GM18517 (cell line): ENCODE measurements around the gene SLF2.

ENCODE experiments used
- ATAC-seq: cut with Tn5 transposase; IDR thresholded peaks from one replicate; pipeline ENCODE4 v1.9.1; 2021; ENCODE audit warnings: mild to moderate bottlenecking, moderate library complexity; ENCODE audit not compliant: unreplicated experiment

Gene SLF2

GRCh38 chr10:100896876-100897461, 15.8 kb upstream of the SLF2 start:
- ATAC-seq = no peak

- no peak for ATAC-seq
Observed at GRCh38 chr10:100897976-100898375, 14.8 kb upstream of the SLF2 start.

- ATAC-seq = no peak
Observed at GRCh38 chr10:100899171-100899570, 13.6 kb upstream of the SLF2 start.

GRCh38 chr10:100901051-100901450, 11.7 kb upstream of the SLF2 start:
- no peak for ATAC-seq

- ATAC-seq = no peak
Observed at GRCh38 chr10:100902622-100903021, 10.1 kb upstream of the SLF2 start.

- ATAC-seq = no peak
Observed at GRCh38 chr10:100904917-100905316, 7.8 kb upstream of the SLF2 start.

GRCh38 chr10:100907175-100907574, 5.6 kb upstream of the SLF2 start:
- ATAC-seq = no peak

- ATAC-seq = no peak
Observed at GRCh38 chr10:100907773-100908363, 4.9 kb upstream of the SLF2 start.

GRCh38 chr10:100908378-100908777, 4.4 kb upstream of the SLF2 start:
- no peak for ATAC-seq

GRCh38 chr10:100909501-100910263, 3.1 kb upstream of the SLF2 start:
- ATAC-seq = no peak

GRCh38 chr10:100911472-100911871, 1.3 kb upstream of the SLF2 start:
- ATAC-seq = no peak

GRCh38 chr10:100912013-100912604, 654 bp upstream of the SLF2 start:
- ATAC-seq = no peak

- ATAC-seq = no peak
Observed at GRCh38 chr10:100913470-100913865, 705 bp downstream of the SLF2 start.

- ATAC-seq = no peak
Observed at GRCh38 chr10:100917071-100917470, 4.3 kb downstream of the SLF2 start.

- ATAC-seq = no peak
Observed at GRCh38 chr10:100923580-100923979, 10.8 kb downstream of the SLF2 start.

GRCh38 chr10:100927266-100927665, 14.5 kb downstream of the SLF2 start:
- ATAC-seq = no peak

GRCh38 chr10:100928039-100928438, 15.3 kb downstream of the SLF2 start:
- no peak for ATAC-seq

- no peak for ATAC-seq
Observed at GRCh38 chr10:100930368-100930767, 17.6 kb downstream of the SLF2 start.

- ATAC-seq = no peak
Observed at GRCh38 chr10:100934084-100934659, 21.4 kb downstream of the SLF2 start.

GRCh38 chr10:100939763-100940344, 27.1 kb downstream of the SLF2 start:
- no peak for ATAC-seq

- no peak for ATAC-seq
Observed at GRCh38 chr10:100942229-100942628, 29.5 kb downstream of the SLF2 start.
